Measurements from ENCODE around the gene RELL2. TPM values are rescaled to one million over a fixed set of nuclear protein-coding genes. Genes with fewer than 3 reads are reported as not detected.

RELL2 gene
- total RNA-seq, 1 experiment from 2014 or later, result 8.7 TPM

DNA sequence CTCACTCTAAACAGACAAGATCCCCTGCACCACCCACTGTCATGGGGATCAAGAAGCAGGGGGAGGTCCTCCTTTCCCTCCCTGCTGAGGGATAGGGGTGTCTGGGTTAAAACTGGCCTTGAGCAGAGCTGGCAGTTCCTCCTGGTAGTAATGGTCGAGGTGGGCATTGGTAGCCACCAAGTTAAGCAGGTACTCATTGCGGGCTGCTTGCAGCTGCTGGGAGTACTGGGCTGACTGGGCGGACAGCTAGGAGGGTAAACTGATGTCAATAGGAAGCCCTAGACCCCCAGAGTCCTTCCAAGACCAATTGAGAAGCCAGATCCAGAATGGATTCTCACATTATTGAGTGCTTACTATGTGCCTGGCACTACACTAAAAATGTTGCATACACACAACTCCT is 11.1 kb downstream of the RELL2 start:
- H3K4me3 ChIP-seq (replicated peaks in 1 of 2; ENCODE audit: low read depth in 1 of 2, low read length in 2 of 2), result no peak overlapping the region
- no peaks in the 10 kb centered on the region for H3K9me2 ChIP-seq (ENCODE audit: insufficient read depth)
- H3K9me3 ChIP-seq (ENCODE audit: control insufficient read depth in 1 of 2, insufficient read depth in 1 of 2, low read depth in 1 of 2, low read length in 2 of 2), result no peaks in the 10 kb centered on the region
- ATAC-seq (no peak), DNase-seq (ENCODE audit: low read depth, low spot score) (no peak)
- H4K20me1 ChIP-seq (ENCODE audit: insufficient read depth), result no peaks in the 10 kb centered on the region
- H3K79me2 ChIP-seq (ENCODE audit: insufficient read depth, low read length), result no peaks in the 10 kb centered on the region
- ChIA-PET RAD21 (ENCODE audit: low non-redundant PET in 1 of 2, low total read pairs in 2 of 2, uncharacterized antibody in 2 of 2, unreplicated experiment in 2 of 2) (no interaction called here), CTCF (no interaction called here), POLR2A (no interaction called here)
- H2AFZ ChIP-seq (ENCODE audit: low read depth, low read length, poor library complexity, severe bottlenecking), result no peak overlapping the region
- H3K27me3 ChIP-seq (ENCODE audit: insufficient read depth, low read length), result no peaks in the 10 kb centered on the region
- H3K4me2 ChIP-seq (ENCODE audit: low read length), result no peak overlapping the region
- intact Hi-C loops (cut with micrococcal nuclease), result no loop called here
- H3K36me3 ChIP-seq (ENCODE audit: control insufficient read depth in 1 of 2, insufficient read depth in 2 of 2, low read length in 2 of 2), result peaks cover 2 to 3% of the 10 kb centered on the region in 2 experiments; a peak in 2 of 4 replicates
- no TSS peak for BruUV-seq (replicated peaks)
- TF ChIP-seq EZH2 (IDR thresholded peaks at IDR 0.05) (no peak), FOSL1 (IDR thresholded peaks at IDR 0.05; ENCODE audit: low read depth) (no peak), TCF7L2 (IDR thresholded peaks at IDR 0.05; ENCODE audit: borderline replicate concordance, extremely low read depth, insufficient read depth, insufficient read length) (no peak), POLR2AphosphoS5 (IDR thresholded peaks at IDR 0.05; ENCODE audit: low read depth, low read length) (no peak), YY1 (IDR thresholded peaks at IDR 0.05; ENCODE audit: extremely low read depth, insufficient replicate concordance, low read depth, low read length) (no peak), SP1 (IDR thresholded peaks at IDR 0.05; ENCODE audit: low read depth) (no peak), SRF (IDR thresholded peaks at IDR 0.05; ENCODE audit: low read depth) (no peak), EZH2phosphoT487 (IDR thresholded peaks at IDR 0.05; ENCODE audit: borderline replicate concordance) (no peak), EGR1 (IDR thresholded peaks at IDR 0.05; ENCODE audit: low read depth) (no peak), CEBPB (IDR thresholded peaks at IDR 0.05; ENCODE audit: low read depth) (no peak), ELF1 (IDR thresholded peaks at IDR 0.05; ENCODE audit: borderline replicate concordance, low read depth) (no peak), MAX (IDR thresholded peaks at IDR 0.05) (no peak), ATF3 (IDR thresholded peaks at IDR 0.05) (no peak), RAD21 (IDR thresholded peaks at IDR 0.05; ENCODE audit: low read depth) (no peak), JUND (IDR thresholded peaks at IDR 0.05) (no peak), POLR2A (IDR thresholded peaks at IDR 0.05; ENCODE audit: borderline replicate concordance, extremely low read depth, insufficient read depth, insufficient read length) (no peak), SIN3A (IDR thresholded peaks at IDR 0.05; ENCODE audit: low read depth) (no peak)
- TF ChIP-seq, protein P1, sequence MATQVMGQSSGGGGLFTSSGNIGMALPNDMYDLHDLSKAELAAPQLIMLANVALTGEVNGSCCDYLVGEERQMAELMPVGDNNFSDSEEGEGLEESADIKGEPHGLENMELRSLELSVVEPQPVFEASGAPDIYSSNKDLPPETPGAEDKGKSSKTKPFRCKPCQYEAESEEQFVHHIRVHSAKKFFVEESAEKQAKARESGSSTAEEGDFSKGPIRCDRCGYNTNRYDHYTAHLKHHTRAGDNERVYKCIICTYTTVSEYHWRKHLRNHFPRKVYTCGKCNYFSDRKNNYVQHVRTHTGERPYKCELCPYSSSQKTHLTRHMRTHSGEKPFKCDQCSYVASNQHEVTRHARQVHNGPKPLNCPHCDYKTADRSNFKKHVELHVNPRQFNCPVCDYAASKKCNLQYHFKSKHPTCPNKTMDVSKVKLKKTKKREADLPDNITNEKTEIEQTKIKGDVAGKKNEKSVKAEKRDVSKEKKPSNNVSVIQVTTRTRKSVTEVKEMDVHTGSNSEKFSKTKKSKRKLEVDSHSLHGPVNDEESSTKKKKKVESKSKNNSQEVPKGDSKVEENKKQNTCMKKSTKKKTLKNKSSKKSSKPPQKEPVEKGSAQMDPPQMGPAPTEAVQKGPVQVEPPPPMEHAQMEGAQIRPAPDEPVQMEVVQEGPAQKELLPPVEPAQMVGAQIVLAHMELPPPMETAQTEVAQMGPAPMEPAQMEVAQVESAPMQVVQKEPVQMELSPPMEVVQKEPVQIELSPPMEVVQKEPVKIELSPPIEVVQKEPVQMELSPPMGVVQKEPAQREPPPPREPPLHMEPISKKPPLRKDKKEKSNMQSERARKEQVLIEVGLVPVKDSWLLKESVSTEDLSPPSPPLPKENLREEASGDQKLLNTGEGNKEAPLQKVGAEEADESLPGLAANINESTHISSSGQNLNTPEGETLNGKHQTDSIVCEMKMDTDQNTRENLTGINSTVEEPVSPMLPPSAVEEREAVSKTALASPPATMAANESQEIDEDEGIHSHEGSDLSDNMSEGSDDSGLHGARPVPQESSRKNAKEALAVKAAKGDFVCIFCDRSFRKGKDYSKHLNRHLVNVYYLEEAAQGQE (IDR thresholded peaks at IDR 0.05; ENCODE audit: low read depth), result no peak
- TF ChIP-seq, protein P2, sequence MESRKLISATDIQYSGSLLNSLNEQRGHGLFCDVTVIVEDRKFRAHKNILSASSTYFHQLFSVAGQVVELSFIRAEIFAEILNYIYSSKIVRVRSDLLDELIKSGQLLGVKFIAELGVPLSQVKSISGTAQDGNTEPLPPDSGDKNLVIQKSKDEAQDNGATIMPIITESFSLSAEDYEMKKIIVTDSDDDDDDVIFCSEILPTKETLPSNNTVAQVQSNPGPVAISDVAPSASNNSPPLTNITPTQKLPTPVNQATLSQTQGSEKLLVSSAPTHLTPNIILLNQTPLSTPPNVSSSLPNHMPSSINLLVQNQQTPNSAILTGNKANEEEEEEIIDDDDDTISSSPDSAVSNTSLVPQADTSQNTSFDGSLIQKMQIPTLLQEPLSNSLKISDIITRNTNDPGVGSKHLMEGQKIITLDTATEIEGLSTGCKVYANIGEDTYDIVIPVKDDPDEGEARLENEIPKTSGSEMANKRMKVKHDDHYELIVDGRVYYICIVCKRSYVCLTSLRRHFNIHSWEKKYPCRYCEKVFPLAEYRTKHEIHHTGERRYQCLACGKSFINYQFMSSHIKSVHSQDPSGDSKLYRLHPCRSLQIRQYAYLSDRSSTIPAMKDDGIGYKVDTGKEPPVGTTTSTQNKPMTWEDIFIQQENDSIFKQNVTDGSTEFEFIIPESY (IDR thresholded peaks at IDR 0.05; ENCODE audit: extremely low read depth, insufficient replicate concordance, low read length), result no peak
- TF ChIP-seq, protein P3, sequence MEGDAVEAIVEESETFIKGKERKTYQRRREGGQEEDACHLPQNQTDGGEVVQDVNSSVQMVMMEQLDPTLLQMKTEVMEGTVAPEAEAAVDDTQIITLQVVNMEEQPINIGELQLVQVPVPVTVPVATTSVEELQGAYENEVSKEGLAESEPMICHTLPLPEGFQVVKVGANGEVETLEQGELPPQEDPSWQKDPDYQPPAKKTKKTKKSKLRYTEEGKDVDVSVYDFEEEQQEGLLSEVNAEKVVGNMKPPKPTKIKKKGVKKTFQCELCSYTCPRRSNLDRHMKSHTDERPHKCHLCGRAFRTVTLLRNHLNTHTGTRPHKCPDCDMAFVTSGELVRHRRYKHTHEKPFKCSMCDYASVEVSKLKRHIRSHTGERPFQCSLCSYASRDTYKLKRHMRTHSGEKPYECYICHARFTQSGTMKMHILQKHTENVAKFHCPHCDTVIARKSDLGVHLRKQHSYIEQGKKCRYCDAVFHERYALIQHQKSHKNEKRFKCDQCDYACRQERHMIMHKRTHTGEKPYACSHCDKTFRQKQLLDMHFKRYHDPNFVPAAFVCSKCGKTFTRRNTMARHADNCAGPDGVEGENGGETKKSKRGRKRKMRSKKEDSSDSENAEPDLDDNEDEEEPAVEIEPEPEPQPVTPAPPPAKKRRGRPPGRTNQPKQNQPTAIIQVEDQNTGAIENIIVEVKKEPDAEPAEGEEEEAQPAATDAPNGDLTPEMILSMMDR (IDR thresholded peaks at IDR 0.05 in 2 of 3, conservative IDR thresholded peaks at IDR 0.05 in 1 of 3; ENCODE audit: borderline replicate concordance in 1 of 3, insufficient read depth in 1 of 3, low read depth in 2 of 3, low read length in 2 of 3), result no peak
- H3K4me1 ChIP-seq (ENCODE audit: control insufficient read depth in 1 of 2, insufficient read depth in 2 of 2, low read length in 2 of 2), result peaks cover 0 to 18% of the 10 kb centered on the region in 2 experiments; a peak in 2 of 4 replicates
- H3K9ac ChIP-seq (ENCODE audit: low read length), result no peak overlapping the region
- no peak overlapping the region for H3K27ac ChIP-seq (ENCODE audit: low read depth, low read length)

Data from HCT116 (cell line).